Glomerular visceral epithelial cell (primary cell): ENCODE data around the gene DACT1.

Experiments used
- DNase-seq: peaks from one replicate; pipeline ENCODE4 v3.0.0-alpha.2; 2016; ENCODE audit errors: extremely low spot score

The DACT1 gene

GRCh38 chr14:58635091-58635830 is 2.5 kb upstream of the DACT1 start:
- DNase-seq = no peak

DNA sequence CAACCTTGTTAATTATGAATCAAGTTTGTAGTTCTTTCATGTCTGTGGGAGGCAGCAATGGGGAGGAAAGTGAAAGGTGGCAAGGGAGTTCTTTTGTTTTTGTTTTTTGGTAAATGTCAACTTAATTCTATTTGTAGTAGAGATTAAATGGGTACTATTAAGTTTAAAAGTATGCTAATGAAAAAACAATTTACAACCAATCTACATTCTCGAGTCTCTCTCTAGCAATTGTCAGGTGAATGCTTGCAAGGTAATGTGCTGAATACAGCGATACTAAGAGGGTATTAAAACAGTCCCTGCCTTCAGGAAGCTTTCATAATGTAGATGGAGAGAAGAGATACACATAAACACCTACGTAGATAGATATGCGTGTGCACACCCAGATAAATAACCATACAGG is 1.6 kb upstream of the DACT1 start:
- DNase-seq = no peak

GRCh38 chr14:58637040-58637390 is 747 bp upstream of the DACT1 start:
- no peak for DNase-seq

GRCh38 chr14:58638231-58639197 is 752 bp downstream of the DACT1 start:
- peak; percentile 39 for DNase-seq

DNA sequence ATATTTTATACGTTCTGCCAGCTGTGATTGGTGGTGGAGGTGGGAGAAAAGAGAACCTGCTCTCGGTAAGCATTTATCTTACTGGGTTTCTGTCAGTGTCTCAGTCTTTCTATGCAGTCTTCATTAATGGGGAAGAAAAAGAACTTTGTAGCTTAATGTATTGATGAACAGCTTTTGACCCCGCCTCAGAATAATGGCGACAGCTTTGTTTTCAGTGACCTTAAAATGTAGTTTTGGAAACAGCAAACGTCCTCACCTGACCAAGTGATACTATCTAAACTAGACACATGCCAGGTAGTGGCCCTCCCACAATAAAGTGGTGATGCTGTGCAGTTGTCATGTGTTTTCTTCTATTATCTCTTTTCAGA is 1.4 kb downstream of the DACT1 start:
- DNase-seq = no peak

- peak; percentile 74 for DNase-seq
Observed at GRCh38 chr14:58639842-58640484, 2.2 kb downstream of the DACT1 start.

- no peak for DNase-seq
Observed at GRCh38 chr14:58640959-58641358, 3.2 kb downstream of the DACT1 start.

DNA sequence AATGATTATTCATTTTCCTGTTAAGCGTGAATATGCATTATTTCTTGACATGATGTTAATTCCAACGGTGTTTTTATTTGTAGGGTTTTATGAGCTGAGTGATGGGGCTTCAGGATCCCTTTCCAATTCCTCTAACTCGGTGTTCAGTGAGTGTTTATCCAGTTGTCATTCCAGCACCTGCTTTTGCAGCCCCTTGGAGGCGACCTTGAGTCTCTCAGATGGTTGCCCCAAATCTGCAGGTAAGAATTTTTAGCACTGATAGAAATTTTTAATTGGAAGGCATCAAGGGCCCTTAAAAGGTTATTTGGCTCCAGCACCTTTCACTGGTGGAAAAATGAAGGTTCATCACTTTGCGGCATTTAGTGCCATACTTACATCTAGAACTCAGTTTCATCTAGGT is 3.7 kb downstream of the DACT1 start:
- no peak for DNase-seq

DNA sequence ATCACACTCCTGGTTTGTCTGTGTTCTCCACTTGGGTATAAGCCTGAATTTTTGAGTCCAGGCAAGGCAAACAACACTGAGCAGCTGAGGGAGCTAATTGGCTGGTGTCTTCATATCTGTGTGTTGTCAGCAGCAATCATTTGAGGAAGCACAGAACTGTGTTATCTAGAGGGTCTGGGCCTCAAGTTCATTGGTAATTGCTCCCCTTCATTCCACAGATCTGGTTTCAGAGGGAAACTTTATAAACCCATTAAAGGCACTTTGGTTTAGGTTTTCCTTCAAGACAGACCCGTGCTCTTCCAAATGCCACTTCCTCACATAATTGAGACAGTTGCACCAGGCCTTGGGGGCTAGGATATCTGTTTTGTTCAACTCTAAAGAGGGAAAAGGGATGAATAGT is 5.6 kb downstream of the DACT1 start:
- no peak for DNase-seq

- no peak for DNase-seq
Observed at GRCh38 chr14:58645641-58646040, 7.9 kb downstream of the DACT1 start.

- no peak for DNase-seq
Observed at GRCh38 chr14:58646479-58646878, 8.7 kb downstream of the DACT1 start.

GRCh38 chr14:58647777-58648176 is 10.0 kb downstream of the DACT1 start:
- DNase-seq = no peak

GRCh38 chr14:58650857-58651256 is 13.1 kb downstream of the DACT1 start:
- no peak for DNase-seq

- DNase-seq = no peak
Observed at GRCh38 chr14:58656671-58657411, 19.1 kb downstream of the DACT1 start.

GRCh38 chr14:58659061-58659460 is 21.3 kb downstream of the DACT1 start:
- no peak for DNase-seq

GRCh38 chr14:58659846-58660245 is 22.1 kb downstream of the DACT1 start:
- no peak for DNase-seq

- DNase-seq = no peak
Observed at GRCh38 chr14:58660407-58660806, 22.6 kb downstream of the DACT1 start.

- DNase-seq = no peak
Observed at GRCh38 chr14:58662018-58662417, 24.3 kb downstream of the DACT1 start.

- DNase-seq = no peak
Observed at GRCh38 chr14:58662759-58663158, 25.0 kb downstream of the DACT1 start.

- DNase-seq = peak; percentile 92
Observed at GRCh38 chr14:58663494-58664111, 25.8 kb downstream of the DACT1 start.

- DNase-seq = no peak
Observed at GRCh38 chr14:58665773-58666500, 28.2 kb downstream of the DACT1 start.
